H1 (cell line): ENCODE measurements around the gene CACNA1B.

Experiments
- CBX5 ChIP-seq: fragments of 300-800, 300-1000 bp; sonication (generic); IDR thresholded peaks from 2 replicates; pipeline ENCODE4 v1.7.1; 2016; ENCODE audit warnings: antibody characterized with exemption, low read length, low read depth
- CEBPB ChIP-seq: IDR thresholded peaks from 2 replicates; pipeline ENCODE4 v1.6.1; 2012; ENCODE audit warnings: low read depth, low read length
- GTF2F1 ChIP-seq: IDR thresholded peaks from 2 replicates; pipeline ENCODE4 v1.6.1; 2012; ENCODE audit warnings: low read depth, low read length, improper control_type of control experiment, borderline replicate concordance
- JUND ChIP-seq: IDR thresholded peaks from 2 replicates; pipeline ENCODE4 v1.6.1; 2011; ENCODE audit warnings: mild to moderate bottlenecking, improper control_type of control experiment, low read length
- RAD21 ChIP-seq, 2 experiments: IDR thresholded peaks in 1 of 2; conservative IDR thresholded peaks in 1 of 2; 2 replicates each; pipeline ENCODE4 v1.6.1; 2011; ENCODE audit warnings: low read depth in 2 of 2, low read length in 2 of 2, improper control_type of control experiment in 1 of 2, inconsistent platforms in 1 of 2, mild to moderate bottlenecking in 1 of 2, moderate library complexity in 1 of 2
- SP1 ChIP-seq: IDR thresholded peaks from 2 replicates; pipeline ENCODE4 v1.6.1; 2011; ENCODE audit warnings: low read depth, low read length
- TF ChIP-seq, protein P1 (sequence below), 3 experiments: IDR thresholded peaks; 1 replicate in 2 of 3; 2 replicates in 1 of 3; pipeline versions ENCODE4 v1.5.1 to v1.6.1; 2011; ENCODE audit warnings: low read length in 3 of 3, mild to moderate bottlenecking in 3 of 3, inconsistent platforms in 2 of 3, low read depth in 1 of 3, moderate library complexity in 1 of 3; ENCODE audit not compliant: insufficient read depth in 1 of 3; ENCODE audit errors: control extremely low read depth in 1 of 3
- TF ChIP-seq, protein P2 (sequence below): IDR thresholded peaks from 2 replicates; pipeline ENCODE4 v1.6.1; 2011; ENCODE audit warnings: low read length, improper control_type of control experiment
- TF ChIP-seq, protein P3 (sequence below): IDR thresholded peaks from 2 replicates; pipeline ENCODE4 v1.6.1; 2012; ENCODE audit warnings: low read length, inconsistent platforms

DNA sequence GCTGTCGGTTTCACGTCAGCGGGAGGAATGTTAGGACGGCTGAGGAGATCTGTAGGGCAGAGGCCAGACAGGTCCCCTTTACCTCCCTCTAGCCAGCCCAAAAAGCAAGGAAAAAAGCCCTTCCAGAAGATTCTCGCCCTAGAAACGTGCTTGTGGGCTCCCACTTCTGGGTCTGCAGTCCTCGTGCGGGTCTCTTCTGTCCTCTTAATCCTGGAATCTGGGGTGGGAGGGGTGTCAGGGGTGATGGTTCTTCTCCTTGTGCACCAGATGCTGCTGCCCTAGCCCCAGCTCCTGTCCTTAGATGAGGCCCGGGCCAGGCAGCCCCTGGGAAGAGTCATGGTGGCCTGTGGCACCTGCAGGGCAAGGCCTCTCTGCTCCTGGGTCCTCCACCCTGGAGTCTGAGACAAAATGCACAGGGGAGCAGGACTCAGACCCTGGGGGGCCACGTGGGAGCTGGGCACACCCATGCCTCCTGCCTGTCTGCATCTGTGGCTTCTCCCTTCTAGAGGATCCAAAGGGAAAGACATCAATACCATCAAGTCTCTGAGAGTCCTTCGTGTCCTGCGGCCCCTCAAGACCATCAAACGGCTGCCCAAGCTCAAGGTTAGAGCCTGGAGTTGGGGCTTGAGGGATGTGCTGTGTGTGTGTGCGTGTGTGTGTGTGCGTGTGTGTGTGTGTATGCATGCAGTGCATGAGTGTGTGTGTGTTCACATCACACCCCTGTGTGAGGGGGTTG is 174.2 kb downstream of the CACNA1B start:
- TF ChIP-seq GTF2F1: no peak
- TF ChIP-seq, protein P1, sequence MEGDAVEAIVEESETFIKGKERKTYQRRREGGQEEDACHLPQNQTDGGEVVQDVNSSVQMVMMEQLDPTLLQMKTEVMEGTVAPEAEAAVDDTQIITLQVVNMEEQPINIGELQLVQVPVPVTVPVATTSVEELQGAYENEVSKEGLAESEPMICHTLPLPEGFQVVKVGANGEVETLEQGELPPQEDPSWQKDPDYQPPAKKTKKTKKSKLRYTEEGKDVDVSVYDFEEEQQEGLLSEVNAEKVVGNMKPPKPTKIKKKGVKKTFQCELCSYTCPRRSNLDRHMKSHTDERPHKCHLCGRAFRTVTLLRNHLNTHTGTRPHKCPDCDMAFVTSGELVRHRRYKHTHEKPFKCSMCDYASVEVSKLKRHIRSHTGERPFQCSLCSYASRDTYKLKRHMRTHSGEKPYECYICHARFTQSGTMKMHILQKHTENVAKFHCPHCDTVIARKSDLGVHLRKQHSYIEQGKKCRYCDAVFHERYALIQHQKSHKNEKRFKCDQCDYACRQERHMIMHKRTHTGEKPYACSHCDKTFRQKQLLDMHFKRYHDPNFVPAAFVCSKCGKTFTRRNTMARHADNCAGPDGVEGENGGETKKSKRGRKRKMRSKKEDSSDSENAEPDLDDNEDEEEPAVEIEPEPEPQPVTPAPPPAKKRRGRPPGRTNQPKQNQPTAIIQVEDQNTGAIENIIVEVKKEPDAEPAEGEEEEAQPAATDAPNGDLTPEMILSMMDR (IDR thresholded peaks at IDR 0.05; ENCODE audit: control extremely low read depth in 1 of 3, insufficient read depth in 1 of 3, low read depth in 1 of 3, low read length in 3 of 3): no peak
- TF ChIP-seq SP1: no peak
- no peak for TF ChIP-seq CBX5
- no peak for TF ChIP-seq CEBPB
- TF ChIP-seq, protein P2, sequence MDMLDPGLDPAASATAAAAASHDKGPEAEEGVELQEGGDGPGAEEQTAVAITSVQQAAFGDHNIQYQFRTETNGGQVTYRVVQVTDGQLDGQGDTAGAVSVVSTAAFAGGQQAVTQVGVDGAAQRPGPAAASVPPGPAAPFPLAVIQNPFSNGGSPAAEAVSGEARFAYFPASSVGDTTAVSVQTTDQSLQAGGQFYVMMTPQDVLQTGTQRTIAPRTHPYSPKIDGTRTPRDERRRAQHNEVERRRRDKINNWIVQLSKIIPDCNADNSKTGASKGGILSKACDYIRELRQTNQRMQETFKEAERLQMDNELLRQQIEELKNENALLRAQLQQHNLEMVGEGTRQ: no peak
- TF ChIP-seq, protein P3, sequence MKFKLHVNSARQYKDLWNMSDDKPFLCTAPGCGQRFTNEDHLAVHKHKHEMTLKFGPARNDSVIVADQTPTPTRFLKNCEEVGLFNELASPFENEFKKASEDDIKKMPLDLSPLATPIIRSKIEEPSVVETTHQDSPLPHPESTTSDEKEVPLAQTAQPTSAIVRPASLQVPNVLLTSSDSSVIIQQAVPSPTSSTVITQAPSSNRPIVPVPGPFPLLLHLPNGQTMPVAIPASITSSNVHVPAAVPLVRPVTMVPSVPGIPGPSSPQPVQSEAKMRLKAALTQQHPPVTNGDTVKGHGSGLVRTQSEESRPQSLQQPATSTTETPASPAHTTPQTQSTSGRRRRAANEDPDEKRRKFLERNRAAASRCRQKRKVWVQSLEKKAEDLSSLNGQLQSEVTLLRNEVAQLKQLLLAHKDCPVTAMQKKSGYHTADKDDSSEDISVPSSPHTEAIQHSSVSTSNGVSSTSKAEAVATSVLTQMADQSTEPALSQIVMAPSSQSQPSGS: no peak
- no peak for TF ChIP-seq JUND
- TF ChIP-seq RAD21 (IDR thresholded peaks at IDR 0.05 in 1 of 2, conservative IDR thresholded peaks at IDR 0.05 in 1 of 2; ENCODE audit: low read depth in 2 of 2, low read length in 2 of 2): no peak
